ENCODE data around the gene RPL22L1.
A peak's percentile ranks its signal among the peaks of the same experiment; 100 is the strongest.
"Not testable (repeated sequence)": the region's sequence is repeated elsewhere in the genome, so short reads cannot be mapped to it uniquely, and the experiment has no call there.

RPL22L1 gene

GRCh38 chr3:170893895-170894294 lies 23.9 kb upstream of the RPL22L1 start:
- no peak overlapping the region for H3K4me3 ChIP-seq
- H3K36me3 ChIP-seq (ENCODE audit: insufficient read depth, low read length) = peaks cover 20% of the 10 kb centered on the region; the same call in 1 of the 2 replicates
- H3K27ac ChIP-seq = no peak overlapping the region
- DNase-seq (ENCODE audit: low read depth, low spot score) = no peak
- H3K9me3 ChIP-seq (ENCODE audit: low read depth, low read length) = peaks cover 9% of the 10 kb centered on the region; the same call in 1 of the 2 replicates
- H3K9ac ChIP-seq (ENCODE audit: insufficient read length) = no peak overlapping the region
- TF ChIP-seq FOXP2 (optimal IDR thresholded peaks at IDR 0.05; ENCODE audit: control extremely low read depth, extremely low read length, insufficient read depth) (no peak), EZH2 (IDR thresholded peaks at IDR 0.05) (no peak), POLR2AphosphoS5 (IDR thresholded peaks at IDR 0.05; ENCODE audit: borderline replicate concordance, low read depth, low read length) (no peak)

GRCh38 chr3:170889630-170890029 lies 19.6 kb upstream of the RPL22L1 start:
- 0 out of 2 replicates have a peak, but pooled peaks cover 3% of the 10 kb centered on the region for H3K36me3 ChIP-seq (ENCODE audit: insufficient read depth, low read length)
- H3K9me3 ChIP-seq (ENCODE audit: low read depth, low read length) = no peaks in the 10 kb centered on the region
- no peak for DNase-seq (ENCODE audit: low read depth, low spot score)
- no peak overlapping the region for H3K4me3 ChIP-seq
- H3K27ac ChIP-seq = 0 out of 2 replicates have a peak overlapping the region, but pooled peaks have one; percentile 14
- TF ChIP-seq FOXP2 (optimal IDR thresholded peaks at IDR 0.05; ENCODE audit: control extremely low read depth, extremely low read length, insufficient read depth) (no peak), POLR2AphosphoS5 (IDR thresholded peaks at IDR 0.05; ENCODE audit: borderline replicate concordance, low read depth, low read length) (no peak), EZH2 (IDR thresholded peaks at IDR 0.05) (no peak)
- no peak overlapping the region for H3K9ac ChIP-seq (ENCODE audit: insufficient read length)

- Histone ChIP-seq H3K4me3 (no peak overlapping the region), H3K9me3 (ENCODE audit: low read depth, low read length) (no peaks in the 10 kb centered on the region), H3K9ac (ENCODE audit: insufficient read length) (no peak overlapping the region), H3K36me3 (ENCODE audit: insufficient read depth, low read length) (0 out of 2 replicates have a peak, but pooled peaks cover 3% of the 10 kb centered on the region), H3K27ac (0 out of 2 replicates have a peak overlapping the region, but pooled peaks have one; percentile 14)
- DNase-seq (ENCODE audit: low read depth, low spot score) = no peak
- TF ChIP-seq POLR2AphosphoS5 (IDR thresholded peaks at IDR 0.05; ENCODE audit: borderline replicate concordance, low read depth, low read length) (no peak), EZH2 (IDR thresholded peaks at IDR 0.05) (no peak), FOXP2 (optimal IDR thresholded peaks at IDR 0.05; ENCODE audit: control extremely low read depth, extremely low read length, insufficient read depth) (no peak)
These were observed 19.1 kb upstream of the RPL22L1 start for GRCh38 chr3:170889132-170889531.

DNA sequence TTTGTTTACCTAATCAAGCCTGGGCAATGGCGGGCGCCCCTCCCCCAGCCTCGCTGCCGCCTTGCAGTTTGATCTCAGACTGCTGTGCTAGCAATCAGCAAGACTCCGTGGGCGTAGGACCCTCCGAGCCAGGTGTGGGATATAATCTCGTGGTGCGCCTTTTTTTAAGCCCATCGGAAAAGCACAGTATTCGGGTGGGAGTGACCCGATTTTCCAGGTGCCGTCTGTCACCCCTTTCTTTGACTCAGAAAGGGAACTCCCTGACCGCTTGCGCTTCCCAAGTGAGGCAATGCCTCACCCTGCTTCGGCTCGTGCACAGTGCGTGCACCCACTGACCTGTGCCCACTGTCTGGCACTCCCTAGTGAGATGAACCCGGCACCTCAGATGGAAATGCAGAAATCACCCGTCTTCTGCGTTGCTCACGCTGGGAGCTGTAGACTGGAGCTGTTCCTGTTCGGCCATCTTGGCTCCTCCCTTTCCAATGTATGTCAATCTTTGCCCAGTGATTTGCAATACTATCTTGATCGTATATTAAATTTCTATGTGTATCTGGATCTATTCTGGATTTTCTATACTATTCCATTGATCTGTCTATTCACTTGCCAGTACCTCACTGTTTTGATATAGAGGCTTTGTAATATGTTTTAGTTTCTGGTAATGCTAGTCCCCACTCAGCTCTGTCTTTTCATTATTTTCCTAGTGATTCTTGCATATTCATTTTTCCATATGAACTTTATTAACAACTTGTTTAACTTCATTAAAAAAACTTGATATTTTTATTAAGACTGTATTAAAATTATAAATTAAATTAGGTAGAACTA lies 14.3 kb upstream of the RPL22L1 start:
- not testable (repeated sequence) for H3K27ac ChIP-seq; H3K36me3 ChIP-seq (ENCODE audit: insufficient read depth, low read length); H3K9me3 ChIP-seq (ENCODE audit: low read depth, low read length); H3K9ac ChIP-seq (ENCODE audit: insufficient read length); DNase-seq (ENCODE audit: low read depth, low spot score); H3K4me3 ChIP-seq

GRCh38 chr3:170878688-170879087 lies 8.7 kb upstream of the RPL22L1 start:
- not testable (repeated sequence) for H3K4me3 ChIP-seq; H3K9ac ChIP-seq (ENCODE audit: insufficient read length); DNase-seq (ENCODE audit: low read depth, low spot score); H3K36me3 ChIP-seq (ENCODE audit: insufficient read depth, low read length); H3K9me3 ChIP-seq (ENCODE audit: low read depth, low read length); H3K27ac ChIP-seq

GRCh38 chr3:170877311-170877710 lies 7.3 kb upstream of the RPL22L1 start:
- not testable (repeated sequence) for H3K4me3 ChIP-seq; H3K36me3 ChIP-seq (ENCODE audit: insufficient read depth, low read length); H3K9me3 ChIP-seq (ENCODE audit: low read depth, low read length); H3K9ac ChIP-seq (ENCODE audit: insufficient read length); DNase-seq (ENCODE audit: low read depth, low spot score); H3K27ac ChIP-seq

DNA sequence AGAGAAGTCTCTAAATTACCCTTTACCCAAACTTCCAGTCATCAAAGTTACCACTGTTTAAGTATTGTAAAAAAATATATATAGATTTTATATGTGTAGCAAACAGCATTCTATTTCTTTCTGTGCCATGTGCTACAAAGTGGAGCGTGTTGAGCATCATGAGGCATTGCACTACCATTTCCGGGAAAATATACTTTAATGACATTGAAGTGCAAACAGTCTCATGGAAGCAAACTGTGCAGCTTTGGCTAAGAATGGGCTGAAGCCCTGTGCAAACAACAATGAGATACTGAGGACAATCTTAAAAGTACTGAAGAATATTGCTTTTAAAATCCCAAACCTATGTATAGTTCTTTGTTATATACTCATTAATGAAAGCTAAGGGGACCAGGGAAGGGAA lies 6.5 kb upstream of the RPL22L1 start:
- no peak for DNase-seq (ENCODE audit: low read depth, low spot score)
- H3K9me3 ChIP-seq (ENCODE audit: low read depth, low read length) = no peaks in the 10 kb centered on the region
- TF ChIP-seq FOXP2 (optimal IDR thresholded peaks at IDR 0.05; ENCODE audit: control extremely low read depth, extremely low read length, insufficient read depth) = no peak
- no peak for TF ChIP-seq EZH2 (IDR thresholded peaks at IDR 0.05)
- TF ChIP-seq POLR2AphosphoS5 (IDR thresholded peaks at IDR 0.05; ENCODE audit: borderline replicate concordance, low read depth, low read length) = no peak
- no peak overlapping the region for H3K27ac ChIP-seq
- no peak overlapping the region for H3K4me3 ChIP-seq
- no peaks in the 10 kb centered on the region for H3K36me3 ChIP-seq (ENCODE audit: insufficient read depth, low read length)
- H3K9ac ChIP-seq (ENCODE audit: insufficient read length) = no peak overlapping the region

DNA sequence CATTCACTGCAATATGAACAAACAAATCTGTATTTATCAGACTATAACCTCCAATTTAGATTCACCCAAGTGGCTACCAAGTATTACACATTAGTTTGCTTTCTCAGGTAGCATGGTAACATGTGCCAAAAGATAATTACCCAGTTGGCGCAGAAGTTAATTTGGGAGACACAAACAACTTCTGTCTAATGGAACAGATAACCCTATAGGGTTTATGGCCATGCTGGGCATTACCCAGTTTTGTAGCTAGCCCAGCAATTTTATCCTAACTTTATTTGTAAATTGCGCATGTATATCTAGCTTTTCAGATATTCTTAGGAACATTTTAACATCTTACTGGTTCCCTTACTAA lies 780 bp downstream of the RPL22L1 start:
- H3K9ac ChIP-seq (ENCODE audit: insufficient read length) = peak overlapping the region; percentile 93
- DNase-seq (ENCODE audit: low read depth, low spot score) = no peak
- H3K27ac ChIP-seq = peak overlapping the region; percentile 88
- peaks cover 38% of the 10 kb centered on the region for H3K36me3 ChIP-seq (ENCODE audit: insufficient read depth, low read length)
- H3K9me3 ChIP-seq (ENCODE audit: low read depth, low read length) = no peaks in the 10 kb centered on the region
- no peak for TF ChIP-seq EZH2 (IDR thresholded peaks at IDR 0.05)
- TF ChIP-seq FOXP2 (optimal IDR thresholded peaks at IDR 0.05; ENCODE audit: control extremely low read depth, extremely low read length, insufficient read depth) = no peak
- TF ChIP-seq POLR2AphosphoS5 (IDR thresholded peaks at IDR 0.05; ENCODE audit: borderline replicate concordance, low read depth, low read length) = no peak
- H3K4me3 ChIP-seq = peak overlapping the region; percentile 81

- peak overlapping the region; percentile 81 for H3K4me3 ChIP-seq
- peak overlapping the region; percentile 93 for H3K9ac ChIP-seq (ENCODE audit: insufficient read length)
- no peak for TF ChIP-seq FOXP2 (optimal IDR thresholded peaks at IDR 0.05; ENCODE audit: control extremely low read depth, extremely low read length, insufficient read depth)
- TF ChIP-seq POLR2AphosphoS5 (IDR thresholded peaks at IDR 0.05; ENCODE audit: borderline replicate concordance, low read depth, low read length) = 0 out of 2 replicates have a peak, but pooled peaks have one; percentile 21
- H3K9me3 ChIP-seq (ENCODE audit: low read depth, low read length) = no peaks in the 10 kb centered on the region
- H3K27ac ChIP-seq = peak overlapping the region; percentile 88
- DNase-seq (ENCODE audit: low read depth, low spot score) = no peak
- H3K36me3 ChIP-seq (ENCODE audit: insufficient read depth, low read length) = peaks cover 38% of the 10 kb centered on the region
These were observed 1.3 kb downstream of the RPL22L1 start for GRCh38 chr3:170868577-170869238.

Measured in SK-N-MC (cell line).